ENCODE data around the gene PKDREJ.

The PKDREJ gene

DNA sequence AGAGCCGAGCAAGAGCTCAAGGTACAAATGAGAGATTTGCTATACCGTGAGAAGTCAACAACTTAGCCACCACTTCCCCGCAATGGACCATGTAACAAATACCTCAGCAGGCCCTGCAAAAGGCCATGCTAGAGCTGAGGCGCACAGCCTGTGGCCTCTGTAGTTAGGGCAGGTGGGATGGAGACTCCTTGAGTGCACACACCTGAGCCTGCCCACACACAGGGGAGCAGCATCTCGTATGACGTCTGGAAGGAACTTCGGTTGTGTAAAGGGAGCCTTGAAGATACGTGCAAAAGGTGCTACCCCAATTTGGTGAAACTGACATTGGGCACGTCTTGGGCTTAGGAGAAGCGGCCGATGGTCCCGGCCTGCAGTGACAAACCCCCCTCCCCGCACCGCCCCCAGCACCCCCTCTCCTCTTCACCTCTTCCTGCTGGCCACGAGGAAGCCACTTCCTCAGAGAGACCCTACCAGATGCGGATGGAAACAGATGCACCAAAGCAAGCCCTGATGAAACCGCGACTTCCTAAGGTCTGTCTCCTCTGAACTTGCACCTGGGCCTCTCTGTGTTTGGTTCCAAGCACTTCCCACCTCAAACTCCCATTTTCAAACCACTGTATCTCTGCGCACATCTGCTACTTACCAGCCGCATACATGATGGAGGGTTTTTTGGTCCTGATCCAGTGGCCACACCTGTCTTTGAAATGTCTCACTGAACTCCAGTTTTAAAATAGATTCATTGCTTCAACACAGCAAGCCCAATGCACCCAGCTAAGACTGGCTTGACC, 23.7 kb downstream of the PKDREJ start:
- DNase-seq (ENCODE audit: low read depth in 2 of 2), result no peak

DNA sequence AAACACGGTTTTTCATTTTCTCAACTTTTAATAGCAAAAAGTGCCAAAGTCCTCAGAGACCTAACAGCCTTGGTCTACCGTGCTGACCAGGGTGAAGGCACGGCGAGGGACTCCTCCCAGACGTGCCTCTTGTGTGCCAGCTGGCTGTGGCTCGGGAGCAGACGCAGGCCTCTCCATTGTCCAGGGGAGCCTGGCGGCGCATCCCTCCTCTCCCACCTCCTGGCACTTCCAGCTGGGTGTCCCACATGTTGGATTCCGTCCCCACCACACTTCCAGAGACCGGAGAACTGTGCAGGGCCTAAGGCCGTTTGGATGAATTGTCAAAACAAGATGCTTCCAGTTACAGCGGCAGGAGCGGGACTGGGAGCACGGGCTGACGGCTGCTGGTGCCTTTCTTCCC, 24.6 kb downstream of the PKDREJ start:
- no peak for DNase-seq (ENCODE audit: low read depth in 2 of 2)

- DNase-seq (ENCODE audit: low read depth in 2 of 2), result no peak
Observed at GRCh38 chr22:46237453-46238124, 25.6 kb downstream of the PKDREJ start.

DNA sequence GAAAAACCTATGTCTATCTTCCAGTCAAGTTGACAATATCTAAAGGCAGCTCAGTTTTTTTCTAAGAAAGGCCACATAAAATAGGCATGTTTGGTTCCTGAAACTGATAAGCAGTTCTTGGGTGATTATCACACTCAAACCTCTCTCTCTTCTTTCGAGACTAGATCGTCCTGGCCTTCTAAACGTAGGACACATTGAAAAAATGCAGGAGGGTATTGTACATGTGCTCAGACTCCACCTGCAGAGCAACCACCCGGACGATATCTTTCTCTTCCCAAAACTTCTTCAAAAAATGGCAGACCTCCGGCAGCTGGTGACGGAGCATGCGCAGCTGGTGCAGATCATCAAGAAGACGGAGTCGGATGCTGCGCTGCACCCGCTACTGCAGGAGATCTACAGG, 28.2 kb downstream of the PKDREJ start:
- DNase-seq (ENCODE audit: low read depth in 2 of 2), result no peak

DNA sequence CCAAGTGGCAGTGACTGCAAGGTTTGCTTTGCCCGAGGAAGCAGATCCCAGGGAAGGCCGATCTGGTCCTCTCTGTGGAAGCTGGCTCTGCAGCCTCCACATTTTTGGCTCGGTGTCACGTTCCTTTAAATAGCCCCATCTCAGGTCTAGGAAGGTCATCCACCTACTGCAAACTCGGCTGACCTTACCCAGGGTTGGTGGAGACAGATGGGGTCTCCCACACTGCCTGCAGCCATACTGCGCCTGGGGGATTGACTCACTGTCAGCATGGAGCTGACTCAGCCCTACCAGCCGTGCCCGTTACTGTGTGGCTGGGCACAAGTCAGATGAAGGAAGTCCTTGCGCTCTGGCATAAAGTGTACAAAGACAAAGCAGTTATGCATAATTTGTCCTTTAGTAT, 29.9 kb downstream of the PKDREJ start:
- no peak for DNase-seq (ENCODE audit: low read depth in 2 of 2)

DNA sequence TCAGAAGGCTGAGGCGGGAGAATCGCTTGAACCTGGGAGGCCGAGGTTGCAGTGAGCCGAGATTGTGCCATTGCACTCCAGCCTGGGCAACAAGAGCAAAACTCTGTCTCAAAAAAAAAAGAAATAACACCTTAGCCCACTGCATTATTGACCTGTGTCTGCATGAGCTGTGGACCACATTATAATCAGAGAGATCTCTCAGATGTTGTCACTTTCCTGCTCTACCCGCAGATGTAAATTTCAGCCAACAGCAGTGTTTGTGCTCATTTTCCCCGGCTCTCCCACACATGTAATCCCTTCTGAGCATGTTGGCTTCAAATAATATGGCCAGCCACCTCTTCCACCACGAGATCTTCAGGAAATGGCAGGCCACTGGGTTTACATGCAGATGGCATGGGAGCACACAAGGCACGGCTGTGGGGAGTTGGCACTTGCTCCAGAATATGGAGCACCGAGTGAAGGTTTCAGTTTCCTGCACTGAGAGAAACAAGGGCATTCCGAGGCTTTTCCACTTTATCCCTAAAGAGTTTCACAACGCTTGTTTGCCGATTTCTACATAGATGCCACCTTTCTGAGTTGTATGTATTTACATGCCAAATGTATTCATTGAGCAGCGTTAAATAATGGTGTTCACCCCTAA, 32.8 kb downstream of the PKDREJ start:
- no peak for DNase-seq (ENCODE audit: low read depth in 2 of 2)

DNA sequence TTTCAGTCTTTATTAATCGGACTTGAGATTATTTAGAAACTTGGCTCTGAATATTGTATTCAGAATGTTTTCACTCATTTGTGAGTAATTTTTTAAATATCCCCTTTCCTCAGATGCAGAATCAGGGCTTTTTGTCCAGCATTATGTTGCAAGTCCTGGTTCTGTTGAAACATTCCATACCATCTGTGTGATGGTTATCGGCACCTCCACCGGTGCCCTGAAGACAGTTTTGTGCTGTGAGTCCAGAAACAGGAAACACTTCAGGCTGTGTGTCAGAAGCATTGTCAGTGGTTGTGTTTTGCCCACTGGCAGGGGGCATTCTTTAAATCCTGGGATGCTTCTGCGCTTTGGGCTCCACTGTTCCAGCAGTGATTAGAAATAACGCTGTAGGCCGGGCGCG, 33.4 kb downstream of the PKDREJ start:
- no peak for DNase-seq (ENCODE audit: low read depth in 2 of 2)

GRCh38 chr22:46226577-46226976, 36.6 kb downstream of the PKDREJ start:
- DNase-seq (ENCODE audit: low read depth in 2 of 2), result no peak

GRCh38 chr22:46225631-46226030, 37.5 kb downstream of the PKDREJ start:
- no peak for DNase-seq (ENCODE audit: low read depth in 2 of 2)

GRCh38 chr22:46224898-46225290, 38.2 kb downstream of the PKDREJ start:
- DNase-seq (ENCODE audit: low read depth in 2 of 2), result no peak

GRCh38 chr22:46224044-46224897, 38.9 kb downstream of the PKDREJ start:
- DNase-seq (ENCODE audit: low read depth in 2 of 2), result no peak

GRCh38 chr22:46220921-46221320, 42.2 kb downstream of the PKDREJ start:
- DNase-seq (ENCODE audit: low read depth in 2 of 2), result no peak

- no peak for DNase-seq (ENCODE audit: low read depth in 2 of 2)
Observed at GRCh38 chr22:46219636-46220035, 43.5 kb downstream of the PKDREJ start.

DNA sequence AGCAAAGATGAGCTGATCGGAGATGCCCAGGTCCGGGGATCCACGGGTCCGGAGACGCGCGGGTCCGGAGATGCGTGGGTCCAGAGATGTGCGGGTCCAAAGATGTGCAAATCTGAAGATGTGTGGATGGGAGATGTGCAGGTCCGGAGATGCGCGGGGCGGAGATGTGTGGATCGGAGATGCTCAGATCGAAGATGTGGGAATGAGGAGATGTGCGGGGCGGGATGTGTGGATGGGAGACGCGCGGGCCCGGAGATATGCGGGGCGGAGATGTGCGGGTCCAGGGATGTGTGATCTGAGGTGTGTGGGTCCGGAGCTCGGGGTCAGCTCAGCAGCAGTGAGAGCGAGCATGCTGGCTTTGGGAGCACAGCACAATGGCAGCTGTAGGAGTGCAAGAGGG, 48.5 kb downstream of the PKDREJ start:
- no peak for DNase-seq (ENCODE audit: low read depth in 2 of 2)

- no peak for DNase-seq (ENCODE audit: low read depth in 2 of 2)
Observed at GRCh38 chr22:46214149-46214548, 49.0 kb downstream of the PKDREJ start.

DNA sequence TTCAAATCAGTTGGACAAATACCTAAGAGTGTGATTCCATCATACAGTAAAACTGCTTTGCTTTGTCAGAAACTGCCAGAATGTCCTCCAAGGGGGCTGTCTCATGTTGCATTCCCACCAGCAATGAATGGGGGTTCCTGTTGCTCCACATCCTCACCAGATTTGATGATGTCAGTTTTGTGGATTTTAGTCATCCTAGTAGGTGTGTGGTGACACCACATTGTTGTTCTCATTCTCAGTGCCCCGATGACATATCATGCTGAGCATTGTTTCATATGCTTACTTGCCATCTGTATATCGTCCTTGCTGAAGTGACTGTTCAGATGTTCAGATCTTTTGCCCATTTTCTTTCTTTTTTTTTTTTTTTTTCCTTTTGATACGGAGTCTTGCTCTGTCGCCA, 50.1 kb downstream of the PKDREJ start:
- no peak for DNase-seq (ENCODE audit: low read depth in 2 of 2)

DNA sequence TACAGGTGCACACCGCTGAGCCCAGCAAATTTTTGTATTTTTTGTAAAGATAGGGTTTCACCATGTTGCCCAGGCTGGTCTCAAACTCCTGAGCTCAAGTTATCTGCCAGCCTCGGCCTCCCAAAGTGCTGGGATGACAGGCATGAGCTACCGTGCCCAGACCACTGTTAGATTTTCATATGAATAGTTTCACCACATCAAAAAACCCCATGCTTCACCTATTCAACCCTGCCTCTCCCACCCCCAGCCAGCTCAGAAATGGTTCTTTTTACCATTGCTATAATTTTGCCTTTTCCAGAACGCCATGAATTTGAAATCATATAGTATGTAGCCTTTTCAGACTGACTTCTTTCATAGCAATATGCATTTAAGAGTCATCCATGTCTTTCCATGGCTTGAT, 50.9 kb downstream of the PKDREJ start:
- no peak for DNase-seq (ENCODE audit: low read depth in 2 of 2)

DNA sequence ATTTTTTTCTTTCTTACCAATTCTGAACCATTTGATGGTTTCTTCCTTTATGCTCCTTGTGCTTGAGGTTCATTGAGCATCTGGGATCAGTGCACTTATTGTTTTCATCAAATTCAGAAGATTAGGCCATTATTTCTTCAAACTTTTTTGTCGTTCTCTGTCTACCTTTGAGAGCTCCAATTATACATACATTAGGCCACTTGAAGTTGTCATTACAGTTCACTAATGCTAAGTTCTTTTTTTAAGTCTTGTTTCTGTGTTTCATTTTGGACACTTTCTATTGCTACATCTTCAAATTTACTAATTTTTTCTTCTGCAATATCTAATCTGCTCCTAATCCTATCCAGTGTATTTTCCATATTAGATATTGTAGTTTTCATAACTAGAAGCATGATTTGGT, 53.9 kb downstream of the PKDREJ start:
- no peak for DNase-seq (ENCODE audit: low read depth in 2 of 2)
